Inflammatory macrophage treated with lipopolysaccharide for 4 hours (primary cell): ENCODE results near the gene SMOC1.

Experiments
- DNase-seq: peaks from one replicate; pipeline ENCODE4 v3.0.0-alpha.2; 2020

SMOC1 gene

GRCh38 chr14:70047598-70048312 is 168.5 kb downstream of the SMOC1 start:
- DNase-seq: no peak

GRCh38 chr14:70048313-70048654 is 169.1 kb downstream of the SMOC1 start:
- DNase-seq: no peak

DNA sequence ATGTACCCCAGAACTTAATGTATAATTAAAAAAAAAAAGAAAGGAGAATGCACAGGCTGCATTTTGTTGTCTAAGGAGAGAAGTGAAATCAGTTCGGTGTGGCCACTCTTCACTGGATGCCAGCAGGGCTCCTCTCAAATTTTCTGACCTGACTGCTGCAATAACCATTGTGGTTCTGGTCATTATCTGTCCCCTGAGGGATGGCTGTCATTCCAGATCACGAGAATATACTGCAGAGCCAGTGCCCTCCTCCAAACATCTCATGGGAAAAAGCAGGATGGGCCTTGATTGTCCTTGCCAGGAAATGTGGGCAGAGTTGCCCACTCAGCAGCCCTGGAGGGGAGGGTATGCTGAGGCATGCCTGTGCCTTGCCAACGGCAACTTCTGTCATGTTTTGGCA is 170.4 kb downstream of the SMOC1 start:
- DNase-seq: no peak

GRCh38 chr14:70050136-70050535 is 170.9 kb downstream of the SMOC1 start:
- DNase-seq: no peak

GRCh38 chr14:70052990-70053389 is 173.8 kb downstream of the SMOC1 start:
- DNase-seq: no peak

- no peak for DNase-seq
These were observed 178.4 kb downstream of the SMOC1 start for GRCh38 chr14:70057519-70058136.

- DNase-seq: no peak
These were observed 180.3 kb downstream of the SMOC1 start for GRCh38 chr14:70059545-70059944.

DNA sequence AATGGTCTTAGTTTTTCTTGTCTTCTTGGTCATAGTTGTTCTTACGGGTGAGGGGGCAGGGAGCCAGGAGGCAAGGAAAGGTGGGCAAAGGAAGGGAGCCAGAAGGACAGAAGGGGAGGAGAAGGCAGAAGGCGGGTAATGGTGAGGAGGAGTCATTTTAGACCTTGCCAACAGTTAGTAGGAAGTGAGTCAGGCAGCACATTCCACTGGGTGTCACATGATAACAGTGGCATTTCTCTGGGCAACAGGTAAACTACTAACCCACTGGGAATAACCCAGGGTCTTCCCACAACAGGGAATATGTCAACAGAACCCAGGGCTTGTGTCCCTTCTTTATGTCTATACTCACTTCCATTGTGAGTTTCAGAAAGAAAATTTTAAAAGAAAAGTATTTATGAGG is 181.9 kb downstream of the SMOC1 start:
- DNase-seq: no peak

DNA sequence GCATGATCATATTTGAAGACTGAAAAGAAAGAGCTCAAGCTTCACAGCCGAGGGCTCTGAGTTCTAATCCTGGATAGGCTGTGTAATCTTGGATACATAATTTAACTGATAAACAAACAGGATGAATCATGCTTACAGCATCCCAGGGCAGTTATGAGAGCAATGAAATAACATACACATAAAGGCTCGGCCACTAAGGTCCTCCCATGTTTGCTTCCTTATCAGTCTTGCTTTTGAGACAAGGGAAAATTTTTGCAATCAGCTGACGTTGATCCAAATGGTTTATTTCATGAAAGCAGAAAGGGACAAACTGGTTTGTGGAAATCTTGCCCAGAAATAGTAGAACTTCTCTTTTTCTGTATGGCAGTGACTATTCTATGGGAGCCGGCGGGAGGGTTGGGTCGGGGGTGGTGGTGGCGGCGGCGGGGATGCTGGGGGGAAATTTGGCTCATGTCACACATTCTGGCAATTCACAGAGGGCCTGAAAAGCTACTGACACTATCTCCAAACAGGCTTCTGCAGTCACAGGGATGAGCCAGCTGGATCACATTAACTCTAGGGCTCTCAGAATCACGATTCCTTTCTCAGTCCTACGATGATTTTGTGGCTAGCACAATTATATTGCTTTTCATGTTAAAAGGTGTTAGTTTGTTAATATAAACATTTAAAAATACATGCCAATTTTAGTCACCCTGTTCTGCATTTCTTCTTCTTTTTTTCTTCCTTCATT is 185.1 kb downstream of the SMOC1 start:
- no peak for DNase-seq

- no peak for DNase-seq
These were observed 188.6 kb downstream of the SMOC1 start for GRCh38 chr14:70067810-70068209.

DNA sequence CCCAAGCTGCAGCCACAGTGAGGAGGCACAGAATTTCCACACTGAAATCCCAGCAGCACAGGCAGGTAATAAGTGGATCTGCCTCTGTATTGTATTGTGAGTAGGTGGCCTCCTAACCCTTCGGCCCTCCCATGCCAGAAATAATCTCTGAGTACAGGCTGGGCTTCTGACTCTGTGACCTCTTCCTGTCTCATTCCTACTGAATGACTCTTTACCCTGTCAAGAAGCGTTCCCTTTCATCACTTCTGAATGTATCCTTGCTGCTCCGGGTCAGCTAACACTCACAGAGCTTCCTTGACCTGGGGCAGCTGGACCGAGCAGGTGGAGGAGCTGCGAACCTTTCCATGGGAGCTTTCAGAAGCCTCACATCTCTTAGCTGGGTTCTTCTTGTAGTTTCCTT is 190.0 kb downstream of the SMOC1 start:
- DNase-seq: no peak

DNA sequence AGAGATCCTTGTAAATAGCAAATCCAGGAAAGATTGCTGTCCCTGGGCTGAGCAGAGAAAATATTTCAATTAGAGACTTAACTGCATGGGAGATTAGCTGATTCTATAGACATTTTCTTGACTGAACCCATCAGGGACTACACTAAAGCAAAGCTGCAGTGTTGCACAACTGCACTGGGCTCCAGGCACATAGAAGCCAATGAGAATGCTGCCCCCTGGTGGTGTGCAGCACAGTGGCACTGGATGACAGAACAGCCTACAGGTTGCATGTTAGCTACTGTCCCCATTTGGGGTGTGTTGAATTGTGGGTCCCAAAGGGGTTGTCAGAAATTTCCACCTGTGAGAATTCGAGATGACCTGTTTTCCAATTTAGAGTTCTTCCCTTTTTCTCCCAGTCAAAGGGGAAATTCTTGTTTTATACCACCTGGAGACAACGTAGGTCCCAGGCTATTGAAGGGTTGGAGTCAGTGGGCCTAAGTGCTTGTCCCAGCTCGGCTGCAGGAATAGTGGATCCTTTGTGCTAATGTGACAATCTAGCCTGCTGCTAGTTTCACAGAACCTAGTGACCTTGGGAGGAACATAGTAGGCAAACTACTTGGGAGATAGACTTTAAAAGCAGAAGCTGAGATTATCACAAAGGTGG is 194.8 kb downstream of the SMOC1 start:
- DNase-seq: peak; percentile 73

GRCh38 chr14:70077005-70077404 is 197.8 kb downstream of the SMOC1 start:
- DNase-seq: no peak

- no peak for DNase-seq
These were observed 198.5 kb downstream of the SMOC1 start for GRCh38 chr14:70077720-70078119.

- no peak for DNase-seq
These were observed 199.1 kb downstream of the SMOC1 start for GRCh38 chr14:70078329-70078728.

GRCh38 chr14:70080076-70080475 is 200.9 kb downstream of the SMOC1 start:
- no peak for DNase-seq
